ENCODE data around the gene STAB1.

DNA sequence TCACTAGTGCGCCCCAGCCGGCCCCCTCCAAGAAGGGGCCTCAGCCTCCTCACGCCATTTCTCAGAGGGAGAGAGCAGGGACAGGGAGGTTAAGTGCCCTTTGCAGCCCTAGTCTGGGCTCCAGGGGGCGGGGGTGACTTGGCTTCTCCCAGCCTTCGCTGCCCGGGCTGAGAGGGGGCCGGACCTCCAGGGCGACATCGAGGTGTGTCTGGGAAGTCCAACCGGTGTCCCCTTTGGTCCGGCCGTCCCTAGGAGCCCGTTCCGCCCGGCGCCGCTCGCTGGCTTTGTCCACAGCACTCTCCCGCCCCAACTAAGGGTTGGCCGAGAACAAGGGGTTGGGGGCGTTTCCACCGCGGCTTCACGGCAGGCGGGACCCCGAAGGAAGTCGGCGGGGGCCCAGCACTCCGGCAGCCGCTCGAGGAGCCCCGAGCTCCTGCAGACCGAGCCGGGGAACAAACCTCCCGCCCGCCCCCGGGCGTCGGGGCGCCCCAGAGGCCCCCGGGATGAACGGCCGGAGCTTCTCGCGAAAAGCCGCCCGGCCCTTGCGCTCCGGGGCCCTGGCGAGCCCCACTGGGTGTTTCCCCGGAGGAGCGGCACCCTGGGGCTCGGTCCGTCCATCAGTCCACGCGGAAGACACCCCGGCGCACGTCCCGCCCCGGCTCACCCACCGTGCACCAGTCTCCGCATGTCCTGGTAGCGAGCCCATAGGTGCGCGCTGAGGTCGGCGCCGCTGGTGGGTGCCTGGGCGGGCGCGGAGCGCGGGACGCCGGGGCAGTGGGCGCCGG is 37.9 kb downstream of the STAB1 start:
- TF ChIP-seq, protein P1, sequence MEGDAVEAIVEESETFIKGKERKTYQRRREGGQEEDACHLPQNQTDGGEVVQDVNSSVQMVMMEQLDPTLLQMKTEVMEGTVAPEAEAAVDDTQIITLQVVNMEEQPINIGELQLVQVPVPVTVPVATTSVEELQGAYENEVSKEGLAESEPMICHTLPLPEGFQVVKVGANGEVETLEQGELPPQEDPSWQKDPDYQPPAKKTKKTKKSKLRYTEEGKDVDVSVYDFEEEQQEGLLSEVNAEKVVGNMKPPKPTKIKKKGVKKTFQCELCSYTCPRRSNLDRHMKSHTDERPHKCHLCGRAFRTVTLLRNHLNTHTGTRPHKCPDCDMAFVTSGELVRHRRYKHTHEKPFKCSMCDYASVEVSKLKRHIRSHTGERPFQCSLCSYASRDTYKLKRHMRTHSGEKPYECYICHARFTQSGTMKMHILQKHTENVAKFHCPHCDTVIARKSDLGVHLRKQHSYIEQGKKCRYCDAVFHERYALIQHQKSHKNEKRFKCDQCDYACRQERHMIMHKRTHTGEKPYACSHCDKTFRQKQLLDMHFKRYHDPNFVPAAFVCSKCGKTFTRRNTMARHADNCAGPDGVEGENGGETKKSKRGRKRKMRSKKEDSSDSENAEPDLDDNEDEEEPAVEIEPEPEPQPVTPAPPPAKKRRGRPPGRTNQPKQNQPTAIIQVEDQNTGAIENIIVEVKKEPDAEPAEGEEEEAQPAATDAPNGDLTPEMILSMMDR (conservative IDR thresholded peaks at IDR 0.05; ENCODE audit: low read depth in 2 of 2), result 0 out of 4 replicates have a peak, but pooled peaks of 1 of the 2 experiments have one; percentile 0
- no peak for TF ChIP-seq POLR2AphosphoS5 (IDR thresholded peaks at IDR 0.05; ENCODE audit: low read depth)
- TF ChIP-seq EZH2 (IDR thresholded peaks at IDR 0.05; ENCODE audit: low read depth, unreplicated experiment), result no peak
- TF ChIP-seq, protein P2, sequence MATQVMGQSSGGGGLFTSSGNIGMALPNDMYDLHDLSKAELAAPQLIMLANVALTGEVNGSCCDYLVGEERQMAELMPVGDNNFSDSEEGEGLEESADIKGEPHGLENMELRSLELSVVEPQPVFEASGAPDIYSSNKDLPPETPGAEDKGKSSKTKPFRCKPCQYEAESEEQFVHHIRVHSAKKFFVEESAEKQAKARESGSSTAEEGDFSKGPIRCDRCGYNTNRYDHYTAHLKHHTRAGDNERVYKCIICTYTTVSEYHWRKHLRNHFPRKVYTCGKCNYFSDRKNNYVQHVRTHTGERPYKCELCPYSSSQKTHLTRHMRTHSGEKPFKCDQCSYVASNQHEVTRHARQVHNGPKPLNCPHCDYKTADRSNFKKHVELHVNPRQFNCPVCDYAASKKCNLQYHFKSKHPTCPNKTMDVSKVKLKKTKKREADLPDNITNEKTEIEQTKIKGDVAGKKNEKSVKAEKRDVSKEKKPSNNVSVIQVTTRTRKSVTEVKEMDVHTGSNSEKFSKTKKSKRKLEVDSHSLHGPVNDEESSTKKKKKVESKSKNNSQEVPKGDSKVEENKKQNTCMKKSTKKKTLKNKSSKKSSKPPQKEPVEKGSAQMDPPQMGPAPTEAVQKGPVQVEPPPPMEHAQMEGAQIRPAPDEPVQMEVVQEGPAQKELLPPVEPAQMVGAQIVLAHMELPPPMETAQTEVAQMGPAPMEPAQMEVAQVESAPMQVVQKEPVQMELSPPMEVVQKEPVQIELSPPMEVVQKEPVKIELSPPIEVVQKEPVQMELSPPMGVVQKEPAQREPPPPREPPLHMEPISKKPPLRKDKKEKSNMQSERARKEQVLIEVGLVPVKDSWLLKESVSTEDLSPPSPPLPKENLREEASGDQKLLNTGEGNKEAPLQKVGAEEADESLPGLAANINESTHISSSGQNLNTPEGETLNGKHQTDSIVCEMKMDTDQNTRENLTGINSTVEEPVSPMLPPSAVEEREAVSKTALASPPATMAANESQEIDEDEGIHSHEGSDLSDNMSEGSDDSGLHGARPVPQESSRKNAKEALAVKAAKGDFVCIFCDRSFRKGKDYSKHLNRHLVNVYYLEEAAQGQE (IDR thresholded peaks at IDR 0.05; ENCODE audit: unreplicated experiment), result no peak
- TF ChIP-seq CREB1 (CRISPR knock-in tag; IDR thresholded peaks at IDR 0.05; ENCODE audit: low read depth), result no peak
- no peak for TF ChIP-seq JUNB (IDR thresholded peaks at IDR 0.05; ENCODE audit: unreplicated experiment)
- no peak for TF ChIP-seq EZH2phosphoT487 (IDR thresholded peaks at IDR 0.05; ENCODE audit: unreplicated experiment)
- TF ChIP-seq ZNF331 (CRISPR knock-in tag; IDR thresholded peaks at IDR 0.05; ENCODE audit: low read depth), result no peak
- no peak for TF ChIP-seq STAT1 (IDR thresholded peaks at IDR 0.05; ENCODE audit: unreplicated experiment)
- TF ChIP-seq, protein P3, sequence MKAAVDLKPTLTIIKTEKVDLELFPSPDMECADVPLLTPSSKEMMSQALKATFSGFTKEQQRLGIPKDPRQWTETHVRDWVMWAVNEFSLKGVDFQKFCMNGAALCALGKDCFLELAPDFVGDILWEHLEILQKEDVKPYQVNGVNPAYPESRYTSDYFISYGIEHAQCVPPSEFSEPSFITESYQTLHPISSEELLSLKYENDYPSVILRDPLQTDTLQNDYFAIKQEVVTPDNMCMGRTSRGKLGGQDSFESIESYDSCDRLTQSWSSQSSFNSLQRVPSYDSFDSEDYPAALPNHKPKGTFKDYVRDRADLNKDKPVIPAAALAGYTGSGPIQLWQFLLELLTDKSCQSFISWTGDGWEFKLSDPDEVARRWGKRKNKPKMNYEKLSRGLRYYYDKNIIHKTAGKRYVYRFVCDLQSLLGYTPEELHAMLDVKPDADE (IDR thresholded peaks at IDR 0.05), result no peak
- TF ChIP-seq, protein P4, sequence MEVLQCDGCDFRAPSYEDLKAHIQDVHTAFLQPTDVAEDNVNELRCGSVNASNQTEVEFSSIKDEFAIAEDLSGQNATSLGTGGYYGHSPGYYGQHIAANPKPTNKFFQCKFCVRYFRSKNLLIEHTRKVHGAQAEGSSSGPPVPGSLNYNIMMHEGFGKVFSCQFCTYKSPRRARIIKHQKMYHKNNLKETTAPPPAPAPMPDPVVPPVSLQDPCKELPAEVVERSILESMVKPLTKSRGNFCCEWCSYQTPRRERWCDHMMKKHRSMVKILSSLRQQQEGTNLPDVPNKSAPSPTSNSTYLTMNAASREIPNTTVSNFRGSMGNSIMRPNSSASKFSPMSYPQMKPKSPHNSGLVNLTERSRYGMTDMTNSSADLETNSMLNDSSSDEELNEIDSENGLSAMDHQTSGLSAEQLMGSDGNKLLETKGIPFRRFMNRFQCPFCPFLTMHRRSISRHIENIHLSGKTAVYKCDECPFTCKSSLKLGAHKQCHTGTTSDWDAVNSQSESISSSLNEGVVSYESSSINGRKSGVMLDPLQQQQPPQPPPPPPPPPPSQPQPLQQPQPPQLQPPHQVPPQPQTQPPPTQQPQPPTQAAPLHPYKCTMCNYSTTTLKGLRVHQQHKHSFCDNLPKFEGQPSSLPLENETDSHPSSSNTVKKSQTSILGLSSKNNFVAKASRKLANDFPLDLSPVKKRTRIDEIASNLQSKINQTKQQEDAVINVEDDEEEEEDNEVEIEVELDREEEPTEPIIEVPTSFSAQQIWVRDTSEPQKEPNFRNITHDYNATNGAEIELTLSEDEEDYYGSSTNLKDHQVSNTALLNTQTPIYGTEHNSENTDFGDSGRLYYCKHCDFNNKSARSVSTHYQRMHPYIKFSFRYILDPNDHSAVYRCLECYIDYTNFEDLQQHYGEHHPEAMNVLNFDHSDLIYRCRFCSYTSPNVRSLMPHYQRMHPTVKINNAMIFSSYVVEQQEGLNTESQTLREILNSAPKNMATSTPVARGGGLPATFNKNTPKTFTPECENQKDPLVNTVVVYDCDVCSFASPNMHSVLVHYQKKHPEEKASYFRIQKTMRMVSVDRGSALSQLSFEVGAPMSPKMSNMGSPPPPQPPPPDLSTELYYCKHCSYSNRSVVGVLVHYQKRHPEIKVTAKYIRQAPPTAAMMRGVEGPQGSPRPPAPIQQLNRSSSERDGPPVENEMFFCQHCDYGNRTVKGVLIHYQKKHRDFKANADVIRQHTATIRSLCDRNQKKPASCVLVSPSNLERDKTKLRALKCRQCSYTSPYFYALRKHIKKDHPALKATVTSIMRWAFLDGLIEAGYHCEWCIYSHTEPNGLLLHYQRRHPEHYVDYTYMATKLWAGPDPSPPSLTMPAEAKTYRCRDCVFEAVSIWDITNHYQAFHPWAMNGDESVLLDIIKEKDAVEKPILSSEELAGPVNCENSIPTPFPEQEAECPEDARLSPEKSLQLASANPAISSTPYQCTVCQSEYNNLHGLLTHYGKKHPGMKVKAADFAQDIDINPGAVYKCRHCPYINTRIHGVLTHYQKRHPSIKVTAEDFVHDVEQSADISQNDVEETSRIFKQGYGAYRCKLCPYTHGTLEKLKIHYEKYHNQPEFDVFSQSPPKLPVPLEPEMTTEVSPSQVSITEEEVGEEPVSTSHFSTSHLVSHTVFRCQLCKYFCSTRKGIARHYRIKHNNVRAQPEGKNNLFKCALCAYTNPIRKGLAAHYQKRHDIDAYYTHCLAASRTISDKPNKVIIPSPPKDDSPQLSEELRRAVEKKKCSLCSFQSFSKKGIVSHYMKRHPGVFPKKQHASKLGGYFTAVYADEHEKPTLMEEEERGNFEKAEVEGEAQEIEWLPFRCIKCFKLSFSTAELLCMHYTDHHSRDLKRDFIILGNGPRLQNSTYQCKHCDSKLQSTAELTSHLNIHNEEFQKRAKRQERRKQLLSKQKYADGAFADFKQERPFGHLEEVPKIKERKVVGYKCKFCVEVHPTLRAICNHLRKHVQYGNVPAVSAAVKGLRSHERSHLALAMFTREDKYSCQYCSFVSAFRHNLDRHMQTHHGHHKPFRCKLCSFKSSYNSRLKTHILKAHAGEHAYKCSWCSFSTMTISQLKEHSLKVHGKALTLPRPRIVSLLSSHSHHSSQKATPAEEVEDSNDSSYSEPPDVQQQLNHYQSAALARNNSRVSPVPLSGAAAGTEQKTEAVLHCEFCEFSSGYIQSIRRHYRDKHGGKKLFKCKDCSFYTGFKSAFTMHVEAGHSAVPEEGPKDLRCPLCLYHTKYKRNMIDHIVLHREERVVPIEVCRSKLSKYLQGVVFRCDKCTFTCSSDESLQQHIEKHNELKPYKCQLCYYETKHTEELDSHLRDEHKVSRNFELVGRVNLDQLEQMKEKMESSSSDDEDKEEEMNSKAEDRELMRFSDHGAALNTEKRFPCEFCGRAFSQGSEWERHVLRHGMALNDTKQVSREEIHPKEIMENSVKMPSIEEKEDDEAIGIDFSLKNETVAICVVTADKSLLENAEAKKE (CRISPR knock-in tag; IDR thresholded peaks at IDR 0.05), result no peak
- TF ChIP-seq NANOG (IDR thresholded peaks at IDR 0.05; ENCODE audit: borderline replicate concordance), result no peak
